Progenitor cell of endocrine pancreas (in vitro differentiated cells): Measurements from ENCODE around the gene VPS50. TPM values are rescaled to one million over a fixed set of nuclear protein-coding genes. Genes with fewer than 3 reads are reported as not detected.
"Not testable (repeated sequence)": the region's sequence is repeated elsewhere in the genome, so short reads cannot be mapped to it uniquely, and the experiment has no call there.

Experiments used
- DNase-seq: peaks from one replicate; pipeline ENCODE4 v3.0.0; 2021; ENCODE audit warnings: low spot score; ENCODE audit not compliant: unreplicated experiment
- H3K27ac Mint-ChIP-seq: 2 replicates; pipeline ENCODE4 v1.8.0; 2021; ENCODE audit warnings: mild to moderate bottlenecking, moderate library complexity, mixed read lengths
- H3K27me3 Mint-ChIP-seq: 2 replicates; pipeline ENCODE4 v1.8.0; 2021; ENCODE audit warnings: mixed read lengths
- H3K36me3 Mint-ChIP-seq: 2 replicates; pipeline ENCODE4 v1.8.0; 2022; ENCODE audit warnings: mixed read lengths; ENCODE audit not compliant: insufficient read depth
- H3K4me1 Mint-ChIP-seq: 2 replicates; pipeline ENCODE4 v1.8.0; 2021; ENCODE audit warnings: low read depth, mixed read lengths
- H3K4me3 Mint-ChIP-seq: 2 replicates; pipeline ENCODE4 v1.8.0; 2021; ENCODE audit warnings: low read depth, mild to moderate bottlenecking, moderate library complexity, mixed read lengths
- H3K9me3 Mint-ChIP-seq: 2 replicates; pipeline ENCODE4 v1.8.0; 2021; ENCODE audit warnings: low read depth, mixed read lengths
- total RNA-seq: library from RNA; stranded (reverse); gene quantifications from 2 replicates; pipeline ENCODE4 v1.2.1, GENCODE V29; 2021
- TF ChIP-seq, protein P1 (sequence below): fragments of 200-600 bp; sonication (generic); IDR thresholded peaks from one replicate; pipeline ENCODE4 v1.5.0; 2021; ENCODE audit warnings: antibody characterized with exemption, mild to moderate bottlenecking; ENCODE audit not compliant: unreplicated experiment

Gene VPS50
- total RNA-seq, 1 donor from 2014 or later, result 29.9 TPM

DNA sequence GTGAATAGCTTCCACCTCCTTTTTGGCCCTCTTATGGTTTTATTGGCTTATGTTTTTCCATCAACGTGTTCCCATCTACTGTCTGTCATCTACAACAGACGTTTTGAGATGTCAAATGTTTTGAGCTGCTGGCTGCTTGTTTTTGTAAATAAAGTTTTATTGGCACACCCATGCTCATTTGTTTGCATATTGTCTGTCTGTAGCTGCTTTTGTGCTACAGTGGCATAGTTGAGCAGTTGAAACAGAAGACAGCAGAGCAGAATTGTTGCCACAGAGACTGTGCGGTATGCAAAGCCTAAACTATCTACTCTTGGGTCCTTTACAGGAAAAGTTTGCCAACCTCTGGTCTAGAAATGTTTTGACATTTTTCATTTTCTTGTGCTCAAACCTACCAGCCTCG lies 88.7 kb downstream of the VPS50 start:
- no peaks in the 10 kb centered on the region for H3K4me1 Mint-ChIP-seq
- H3K9me3 Mint-ChIP-seq, result peaks cover 4% of the 10 kb centered on the region
- H3K4me3 Mint-ChIP-seq, result no peak overlapping the region
- DNase-seq, result no peak
- H3K27ac Mint-ChIP-seq, result no peak overlapping the region
- H3K27me3 Mint-ChIP-seq, result no peaks in the 10 kb centered on the region
- TF ChIP-seq, protein P1, sequence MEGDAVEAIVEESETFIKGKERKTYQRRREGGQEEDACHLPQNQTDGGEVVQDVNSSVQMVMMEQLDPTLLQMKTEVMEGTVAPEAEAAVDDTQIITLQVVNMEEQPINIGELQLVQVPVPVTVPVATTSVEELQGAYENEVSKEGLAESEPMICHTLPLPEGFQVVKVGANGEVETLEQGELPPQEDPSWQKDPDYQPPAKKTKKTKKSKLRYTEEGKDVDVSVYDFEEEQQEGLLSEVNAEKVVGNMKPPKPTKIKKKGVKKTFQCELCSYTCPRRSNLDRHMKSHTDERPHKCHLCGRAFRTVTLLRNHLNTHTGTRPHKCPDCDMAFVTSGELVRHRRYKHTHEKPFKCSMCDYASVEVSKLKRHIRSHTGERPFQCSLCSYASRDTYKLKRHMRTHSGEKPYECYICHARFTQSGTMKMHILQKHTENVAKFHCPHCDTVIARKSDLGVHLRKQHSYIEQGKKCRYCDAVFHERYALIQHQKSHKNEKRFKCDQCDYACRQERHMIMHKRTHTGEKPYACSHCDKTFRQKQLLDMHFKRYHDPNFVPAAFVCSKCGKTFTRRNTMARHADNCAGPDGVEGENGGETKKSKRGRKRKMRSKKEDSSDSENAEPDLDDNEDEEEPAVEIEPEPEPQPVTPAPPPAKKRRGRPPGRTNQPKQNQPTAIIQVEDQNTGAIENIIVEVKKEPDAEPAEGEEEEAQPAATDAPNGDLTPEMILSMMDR, result no peak
- H3K36me3 Mint-ChIP-seq, result peaks cover 20% of the 10 kb centered on the region

DNA sequence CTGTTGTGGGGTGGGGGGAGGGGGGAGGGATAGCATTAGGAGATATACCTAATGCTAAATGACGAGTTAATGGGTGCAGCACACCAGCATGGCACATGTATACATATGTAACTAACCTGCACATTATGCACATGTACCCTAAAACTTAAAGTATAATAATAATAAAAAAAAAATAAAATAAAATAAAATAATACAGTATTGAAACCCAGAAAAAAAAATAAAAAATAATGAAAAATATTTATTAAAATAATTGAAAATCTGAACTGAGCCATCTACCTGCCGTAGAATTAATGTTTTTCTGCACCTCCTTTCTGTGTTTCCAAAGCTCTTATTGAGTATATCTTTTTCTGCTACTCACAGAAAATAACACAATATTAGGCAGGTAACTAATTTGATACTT lies 94.1 kb downstream of the VPS50 start:
- H3K9me3 Mint-ChIP-seq, H3K27ac Mint-ChIP-seq, DNase-seq, H3K4me3 Mint-ChIP-seq, H3K4me1 Mint-ChIP-seq, H3K27me3 Mint-ChIP-seq: not testable (repeated sequence)
- H3K36me3 Mint-ChIP-seq, result peaks cover 18% of the 10 kb centered on the region

DNA sequence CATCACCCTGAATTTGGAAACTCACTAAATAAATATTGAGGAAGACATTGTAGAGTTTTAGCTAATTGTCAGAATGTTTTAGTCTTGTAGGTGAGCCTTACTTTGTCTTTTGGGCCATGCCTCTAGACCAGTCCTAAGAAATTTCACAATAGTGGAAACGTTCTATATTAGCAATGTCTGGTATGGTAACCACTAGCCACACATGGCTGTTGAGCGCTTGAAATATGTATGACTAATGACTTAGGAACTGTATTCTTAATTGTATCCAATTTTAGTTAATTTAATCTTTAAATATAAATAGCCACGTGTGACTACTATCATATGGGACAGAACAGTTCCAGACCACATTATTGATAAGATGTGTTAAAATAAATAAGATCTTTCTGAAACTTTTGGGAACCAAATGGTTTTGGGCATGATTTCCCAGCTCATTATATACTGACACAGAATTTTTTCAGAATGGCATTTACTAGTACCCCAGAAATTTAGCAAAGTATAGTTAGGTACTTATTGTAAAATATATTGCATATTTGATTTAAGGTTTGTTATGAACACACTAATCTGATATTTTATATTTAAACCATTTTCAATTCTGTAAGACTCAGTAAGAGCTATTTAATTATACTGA lies 95.0 kb downstream of the VPS50 start:
- no peaks in the 10 kb centered on the region for H3K27me3 Mint-ChIP-seq
- H3K36me3 Mint-ChIP-seq, result peaks cover 9% of the 10 kb centered on the region
- H3K4me3 Mint-ChIP-seq, result no peak overlapping the region
- no peaks in the 10 kb centered on the region for H3K9me3 Mint-ChIP-seq
- TF ChIP-seq, protein P1, result no peak
- H3K4me1 Mint-ChIP-seq, result no peaks in the 10 kb centered on the region
- no peak for DNase-seq
- H3K27ac Mint-ChIP-seq, result no peak overlapping the region

DNA sequence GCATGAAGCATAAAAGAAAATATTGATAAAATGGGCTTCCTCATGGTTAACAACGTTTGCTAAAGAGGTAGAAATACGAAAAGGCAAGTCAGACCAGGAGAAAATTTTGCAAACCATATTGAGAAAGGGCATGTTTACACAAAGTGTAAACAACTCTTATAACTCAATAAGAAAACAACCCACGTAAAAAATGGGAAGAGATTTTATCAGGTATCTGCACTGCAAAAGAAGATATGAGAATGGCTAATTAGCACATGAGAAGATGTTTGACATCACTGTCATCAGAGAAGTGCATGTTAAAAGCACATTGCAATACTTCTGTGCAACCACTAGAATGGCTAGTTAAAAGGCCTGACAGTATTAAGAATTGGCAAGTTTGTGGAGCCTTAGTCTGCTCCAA lies 99.5 kb downstream of the VPS50 start:
- H3K9me3 Mint-ChIP-seq, result no peaks in the 10 kb centered on the region
- no peaks in the 10 kb centered on the region for H3K36me3 Mint-ChIP-seq
- H3K4me1 Mint-ChIP-seq, result no peaks in the 10 kb centered on the region
- H3K4me3 Mint-ChIP-seq, result no peak overlapping the region
- no peak for DNase-seq
- H3K27me3 Mint-ChIP-seq, result no peaks in the 10 kb centered on the region
- TF ChIP-seq, protein P1, result no peak
- H3K27ac Mint-ChIP-seq, result no peak overlapping the region

DNA sequence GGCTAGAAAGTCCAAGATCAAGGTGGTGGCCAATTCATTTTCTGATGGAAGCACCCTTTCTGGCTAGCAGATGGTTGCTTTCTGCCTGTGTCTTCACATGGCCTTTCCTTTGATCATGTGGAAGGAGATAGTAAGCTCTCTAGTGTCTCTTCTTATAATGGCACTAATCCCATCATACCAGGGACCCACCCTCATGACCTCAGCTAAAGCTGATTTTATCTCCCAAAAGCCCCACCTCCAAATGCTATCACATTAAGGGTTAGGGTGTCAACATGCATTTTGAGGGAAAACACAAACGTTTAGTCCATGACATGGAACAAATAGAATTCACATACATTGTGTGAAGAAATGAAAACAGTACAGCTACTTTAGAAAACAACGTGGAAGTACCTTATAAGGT lies 100.0 kb downstream of the VPS50 start:
- H3K36me3 Mint-ChIP-seq, result no peaks in the 10 kb centered on the region
- H3K4me3 Mint-ChIP-seq, result no peak overlapping the region
- no peak for DNase-seq
- no peaks in the 10 kb centered on the region for H3K9me3 Mint-ChIP-seq
- H3K27me3 Mint-ChIP-seq, result no peaks in the 10 kb centered on the region
- H3K27ac Mint-ChIP-seq, result no peak overlapping the region
- TF ChIP-seq, protein P1, result no peak
- H3K4me1 Mint-ChIP-seq, result no peaks in the 10 kb centered on the region

DNA sequence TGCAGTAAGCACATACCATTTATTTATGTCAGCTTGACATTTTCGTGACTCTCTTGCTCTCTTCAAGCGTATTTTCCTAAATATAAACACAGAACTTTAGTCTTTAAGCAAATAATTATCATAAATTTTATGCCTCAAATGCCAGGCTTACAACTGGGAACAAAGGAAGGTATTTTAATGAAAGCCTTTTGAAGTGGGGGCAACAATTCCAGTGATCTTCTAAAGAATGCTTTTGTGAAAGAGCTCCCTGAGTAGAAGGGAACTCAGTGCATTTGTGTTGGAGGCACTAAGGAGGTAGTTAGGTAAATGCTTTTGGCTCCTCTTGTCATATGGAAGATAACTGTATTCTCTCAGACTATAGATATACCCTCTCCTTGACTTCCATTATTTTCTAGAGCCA lies 104.9 kb downstream of the VPS50 start:
- DNase-seq, result no peak
- TF ChIP-seq, protein P1, result no peak
- Mint-ChIP-seq H3K27ac (no peak overlapping the region), H3K9me3 (peaks cover 14% of the 10 kb centered on the region), H3K4me1 (peaks cover 12% of the 10 kb centered on the region), H3K36me3 (peaks cover 17% of the 10 kb centered on the region), H3K27me3 (no peaks in the 10 kb centered on the region), H3K4me3 (no peak overlapping the region)

DNA sequence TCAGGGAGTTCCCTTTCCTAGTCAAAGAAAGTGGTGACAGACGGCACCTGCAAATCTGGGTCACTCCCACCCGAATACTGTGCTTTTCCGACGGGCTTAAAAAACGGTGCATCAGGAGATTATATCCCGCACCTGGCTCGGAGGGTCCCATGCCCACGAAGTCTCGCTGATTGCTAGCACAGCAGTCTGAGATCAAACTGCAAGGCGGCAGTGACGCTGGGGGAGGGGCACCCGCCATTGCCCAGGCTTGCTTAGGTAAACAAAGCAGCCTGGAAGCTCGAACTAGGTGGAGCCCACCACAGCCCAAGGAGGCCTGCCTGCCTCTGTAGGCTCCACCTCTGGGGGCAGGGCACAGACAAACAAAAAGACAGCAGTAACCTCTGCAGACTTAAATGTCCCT lies 110.0 kb downstream of the VPS50 start:
- H3K27me3 Mint-ChIP-seq, DNase-seq, H3K4me3 Mint-ChIP-seq, H3K27ac Mint-ChIP-seq: not testable (repeated sequence)
- H3K36me3 Mint-ChIP-seq, result peaks cover 27% of the 10 kb centered on the region
- H3K4me1 Mint-ChIP-seq, result peaks cover 12% of the 10 kb centered on the region
- H3K9me3 Mint-ChIP-seq, result peaks cover 18% of the 10 kb centered on the region
